ENCODE measurements around the gene ATP1A1.
A peak's percentile ranks its signal among the peaks of the same experiment; 100 is the strongest.

Gene ATP1A1

GRCh38 chr1:116359060-116359830 lies 13.8 kb upstream of the ATP1A1 start:
- DNase-seq (ENCODE audit: low read depth in 2 of 2) = peak; percentile 55 to 69
- no peak overlapping the region for H3K4me3 ChIP-seq (replicated peaks in 1 of 2; ENCODE audit: low read depth in 2 of 2, low read length in 2 of 2)
- no peak for TF ChIP-seq CTCF (IDR thresholded peaks at IDR 0.05; ENCODE audit: low read depth, low read length)

- DNase-seq (ENCODE audit: low read depth in 2 of 2) = no peak
- H3K4me3 ChIP-seq (replicated peaks in 1 of 2; ENCODE audit: low read depth in 2 of 2, low read length in 2 of 2) = no peak overlapping the region
- no peak for TF ChIP-seq CTCF (IDR thresholded peaks at IDR 0.05; ENCODE audit: low read depth, low read length)
Observed at GRCh38 chr1:116359871-116360270, 13.2 kb upstream of the ATP1A1 start.

- TF ChIP-seq CTCF (IDR thresholded peaks at IDR 0.05; ENCODE audit: low read depth, low read length) = peak; percentile 22
- no peak overlapping the region for H3K4me3 ChIP-seq (replicated peaks in 1 of 2; ENCODE audit: low read depth in 2 of 2, low read length in 2 of 2)
- peak; percentile 48 to 51 for DNase-seq (ENCODE audit: low read depth in 2 of 2)
Observed at GRCh38 chr1:116360429-116361173, 12.4 kb upstream of the ATP1A1 start.

GRCh38 chr1:116361648-116362047 lies 11.4 kb upstream of the ATP1A1 start:
- no peak for DNase-seq (ENCODE audit: low read depth in 2 of 2)
- no peak overlapping the region for H3K4me3 ChIP-seq (replicated peaks in 1 of 2; ENCODE audit: low read depth in 2 of 2, low read length in 2 of 2)
- no peak for TF ChIP-seq CTCF (IDR thresholded peaks at IDR 0.05; ENCODE audit: low read depth, low read length)

- H3K4me3 ChIP-seq (replicated peaks in 1 of 2; ENCODE audit: low read depth in 2 of 2, low read length in 2 of 2) = no peak overlapping the region
- no peak for DNase-seq (ENCODE audit: low read depth in 2 of 2)
- TF ChIP-seq CTCF (IDR thresholded peaks at IDR 0.05; ENCODE audit: low read depth, low read length) = no peak
Observed at GRCh38 chr1:116362050-116362449, 11.0 kb upstream of the ATP1A1 start.

GRCh38 chr1:116365353-116365780 lies 7.7 kb upstream of the ATP1A1 start:
- peak in 1 of 2 donors; percentile 48 for DNase-seq (ENCODE audit: low read depth in 2 of 2)
- no peak for TF ChIP-seq CTCF (IDR thresholded peaks at IDR 0.05; ENCODE audit: low read depth, low read length)

More at GRCh38 chr1:116365353-116365780, 7.7 kb upstream of the ATP1A1 start:
- H3K4me3 ChIP-seq (replicated peaks in 1 of 2; ENCODE audit: low read depth in 2 of 2, low read length in 2 of 2) = no peak overlapping the region

Measured in cardiac fibroblast (primary cell).